HG03354 (cell line): ENCODE results near the gene RARRES1.

Source experiments
- ATAC-seq: cut with Tn5 transposase; IDR thresholded peaks from one replicate; pipeline ENCODE4 v1.9.1; 2021; ENCODE audit warnings: mild to moderate bottlenecking; ENCODE audit not compliant: unreplicated experiment, poor library complexity, severe bottlenecking

RARRES1 gene

DNA sequence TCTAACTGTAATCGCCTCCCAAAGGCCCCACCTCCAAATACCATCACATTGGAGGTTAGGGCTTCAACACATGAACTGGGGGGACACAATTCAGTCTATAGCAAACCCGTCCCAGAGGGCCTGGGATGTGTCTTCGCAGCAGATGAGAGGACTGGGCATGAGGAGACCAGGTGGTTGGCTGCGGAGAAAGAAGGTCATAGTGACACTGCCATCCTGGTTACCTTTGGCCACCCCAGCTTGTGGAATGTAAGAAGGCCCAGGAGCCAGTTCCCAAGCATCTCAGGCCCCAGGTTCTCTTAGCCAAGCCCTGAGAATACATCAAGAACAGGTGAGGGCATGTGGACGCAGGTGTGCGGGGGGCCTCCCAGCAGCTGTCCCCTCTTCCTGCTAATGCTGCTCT is 6.4 kb upstream of the RARRES1 start:
- no peak for ATAC-seq

DNA sequence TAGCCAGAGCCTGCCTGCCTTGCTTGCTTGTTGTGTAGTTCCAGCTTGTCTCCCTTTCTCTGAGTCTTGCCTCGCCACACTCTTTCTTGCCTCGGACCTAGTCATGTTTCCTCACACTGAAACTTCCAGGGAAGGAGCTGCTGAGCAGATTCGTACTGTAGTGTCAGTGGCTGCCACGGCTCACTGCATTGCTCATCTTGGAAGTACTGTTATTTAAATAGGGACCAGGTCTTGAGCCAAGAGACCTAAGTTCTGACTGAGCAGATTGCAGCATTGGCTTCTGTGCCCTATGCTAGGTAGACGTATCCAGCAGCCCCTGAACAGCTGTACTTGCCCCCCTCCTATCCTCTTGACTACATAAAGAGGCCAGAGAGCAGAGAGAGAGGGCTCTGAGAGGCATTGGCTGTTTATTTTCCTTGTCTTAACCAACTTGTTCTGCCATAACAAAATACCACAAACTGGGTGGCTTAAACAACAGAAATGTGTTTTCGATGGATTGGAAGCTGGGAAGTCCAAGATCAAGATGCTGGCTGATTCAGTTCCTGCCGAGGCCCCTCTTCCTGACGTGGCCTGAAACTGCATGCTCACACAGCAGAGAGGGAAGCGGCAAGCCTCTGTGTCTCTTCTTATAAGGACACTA is 5.8 kb upstream of the RARRES1 start:
- ATAC-seq, result no peak

DNA sequence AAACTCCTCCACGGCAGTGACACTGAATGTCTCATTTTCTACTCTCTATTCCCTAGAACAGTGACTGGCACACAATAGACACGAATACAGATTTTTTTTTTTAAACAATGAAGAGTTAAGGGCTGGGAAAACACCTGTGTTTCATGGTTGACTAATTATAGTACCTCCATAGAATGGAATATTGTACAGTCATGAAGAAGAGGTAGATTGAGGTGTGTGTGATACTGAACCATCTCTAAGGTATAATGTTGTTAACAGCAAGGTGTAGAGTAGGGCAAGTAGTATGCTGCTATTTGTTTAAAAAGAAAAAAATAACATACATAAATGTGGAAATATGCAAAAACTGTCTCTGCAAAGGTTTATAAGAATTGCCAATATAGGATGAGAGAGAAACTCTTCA is 5.2 kb upstream of the RARRES1 start:
- no peak for ATAC-seq

DNA sequence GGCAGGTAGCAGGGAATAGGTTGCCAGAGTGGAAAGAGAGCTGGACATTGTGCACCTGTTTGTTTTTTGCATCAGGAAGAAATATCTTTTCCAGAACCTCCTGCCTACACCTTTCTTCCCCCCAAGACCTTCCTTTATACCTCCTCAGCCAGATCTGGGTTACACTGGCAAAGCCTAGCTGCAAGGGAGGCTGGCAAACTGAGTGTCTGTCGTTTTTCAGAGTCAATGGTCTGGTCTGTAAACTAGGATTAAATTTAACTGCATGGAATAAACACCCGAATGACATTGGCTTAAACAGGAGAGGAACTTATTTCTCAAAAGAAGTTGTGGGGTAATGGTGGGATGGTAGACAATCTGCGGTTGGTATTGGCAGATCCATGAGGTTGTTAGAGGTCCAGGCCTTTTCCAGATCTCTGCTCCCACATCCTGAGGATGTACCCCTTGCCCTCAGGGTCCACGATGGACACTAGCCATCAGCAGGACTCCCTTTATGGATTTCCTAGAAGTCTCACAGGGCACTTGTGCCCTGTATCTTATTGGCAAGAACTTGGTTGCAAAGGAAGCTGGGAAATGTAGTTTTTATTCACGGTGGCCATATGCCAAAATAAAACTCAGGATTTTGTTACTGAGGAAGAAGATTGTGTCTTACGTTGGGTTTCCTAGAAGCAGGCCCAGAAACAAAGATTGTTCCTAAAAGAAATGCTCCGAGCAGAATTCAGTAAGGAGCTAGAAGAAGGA is 3.2 kb upstream of the RARRES1 start:
- no peak for ATAC-seq

DNA sequence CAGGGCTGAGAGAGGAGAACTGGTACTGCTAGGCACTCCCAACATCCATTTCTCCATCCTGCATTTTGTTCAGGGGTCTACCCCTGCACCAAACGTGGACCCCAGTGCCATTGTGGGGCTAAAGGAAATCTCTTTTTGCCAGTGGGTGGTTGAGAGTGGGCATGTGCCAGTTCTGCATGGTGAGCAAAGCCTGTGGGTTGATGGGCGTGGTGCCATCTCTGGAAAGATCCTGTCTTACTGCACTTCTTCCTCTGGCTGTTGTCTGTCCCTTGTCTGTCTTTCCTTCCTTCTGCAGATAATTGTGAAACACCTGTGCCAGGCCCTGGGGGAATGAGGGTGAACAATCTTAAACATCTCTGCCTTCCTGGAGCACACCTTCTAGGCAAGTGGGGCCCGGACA is 1.4 kb upstream of the RARRES1 start:
- no peak for ATAC-seq

DNA sequence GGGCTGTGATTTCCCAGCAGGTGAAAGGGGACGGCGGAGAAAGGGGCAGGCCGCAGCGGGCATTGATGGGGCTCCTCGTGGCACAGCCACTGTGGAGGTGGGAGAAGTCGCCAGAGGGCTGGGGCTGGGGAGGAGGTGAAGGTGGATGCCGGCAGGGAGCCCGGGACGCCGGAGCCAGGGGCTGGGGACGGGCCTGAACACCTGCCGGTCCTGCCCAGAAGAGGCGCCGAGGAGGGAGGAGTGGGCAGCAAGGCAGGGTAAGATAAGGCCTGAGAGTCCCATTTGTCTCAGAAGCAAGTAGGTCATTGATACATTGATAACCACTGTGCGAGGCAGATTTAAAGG is 571 bp upstream of the RARRES1 start:
- ATAC-seq, result no peak

DNA sequence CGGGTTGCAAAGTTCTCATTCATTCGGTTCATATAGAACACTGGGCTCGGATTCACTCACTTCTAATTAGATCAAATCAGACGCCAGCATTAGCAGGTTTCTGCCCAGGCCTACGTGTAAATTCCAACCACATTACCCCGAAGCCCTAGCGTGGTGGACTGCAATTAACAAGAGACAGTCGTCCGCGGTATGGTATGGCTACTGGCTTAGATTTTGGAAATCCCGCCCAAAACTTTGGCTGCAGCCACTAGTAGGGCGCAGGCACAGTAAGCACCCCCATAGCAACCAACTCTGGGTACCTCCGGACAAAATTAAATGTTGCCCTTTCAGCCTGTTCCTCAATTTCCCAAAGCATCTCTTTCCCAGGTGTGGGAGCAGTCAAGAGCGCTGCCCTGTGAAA is 771 bp downstream of the RARRES1 start:
- ATAC-seq, result no peak

DNA sequence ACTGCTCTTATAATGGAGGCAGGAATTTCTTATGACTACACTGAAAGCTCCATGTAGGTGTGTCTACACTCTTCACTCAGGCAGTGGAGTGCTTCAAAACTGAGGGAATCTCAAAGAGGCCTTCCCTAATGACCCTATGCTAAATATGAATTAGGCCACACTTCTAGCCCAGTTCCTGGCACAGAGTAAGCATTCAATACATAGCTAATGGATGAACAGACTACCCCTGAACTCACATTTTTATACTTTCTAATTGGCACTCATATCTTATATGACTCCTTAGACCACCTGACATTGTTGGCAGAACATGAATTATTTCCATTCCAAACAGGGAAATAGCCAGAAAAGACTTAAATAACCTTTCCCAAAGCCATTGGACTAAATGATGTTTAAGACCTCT is 3.4 kb downstream of the RARRES1 start:
- ATAC-seq, result no peak

DNA sequence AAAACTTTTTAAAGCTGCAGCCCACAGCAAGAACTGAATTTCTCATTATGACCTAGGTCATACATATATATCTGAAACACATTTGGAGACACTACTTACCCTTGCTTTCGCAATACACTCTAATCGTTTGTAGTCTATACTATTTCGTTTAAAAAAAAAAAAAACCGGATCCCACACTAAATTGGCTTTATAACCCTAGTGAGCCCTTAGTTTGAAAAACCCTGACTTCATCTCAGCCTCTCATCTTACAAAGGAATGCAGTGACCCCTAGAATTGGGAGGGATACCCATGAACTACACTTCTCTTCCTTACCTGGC is 4.2 kb downstream of the RARRES1 start:
- no peak for ATAC-seq

DNA sequence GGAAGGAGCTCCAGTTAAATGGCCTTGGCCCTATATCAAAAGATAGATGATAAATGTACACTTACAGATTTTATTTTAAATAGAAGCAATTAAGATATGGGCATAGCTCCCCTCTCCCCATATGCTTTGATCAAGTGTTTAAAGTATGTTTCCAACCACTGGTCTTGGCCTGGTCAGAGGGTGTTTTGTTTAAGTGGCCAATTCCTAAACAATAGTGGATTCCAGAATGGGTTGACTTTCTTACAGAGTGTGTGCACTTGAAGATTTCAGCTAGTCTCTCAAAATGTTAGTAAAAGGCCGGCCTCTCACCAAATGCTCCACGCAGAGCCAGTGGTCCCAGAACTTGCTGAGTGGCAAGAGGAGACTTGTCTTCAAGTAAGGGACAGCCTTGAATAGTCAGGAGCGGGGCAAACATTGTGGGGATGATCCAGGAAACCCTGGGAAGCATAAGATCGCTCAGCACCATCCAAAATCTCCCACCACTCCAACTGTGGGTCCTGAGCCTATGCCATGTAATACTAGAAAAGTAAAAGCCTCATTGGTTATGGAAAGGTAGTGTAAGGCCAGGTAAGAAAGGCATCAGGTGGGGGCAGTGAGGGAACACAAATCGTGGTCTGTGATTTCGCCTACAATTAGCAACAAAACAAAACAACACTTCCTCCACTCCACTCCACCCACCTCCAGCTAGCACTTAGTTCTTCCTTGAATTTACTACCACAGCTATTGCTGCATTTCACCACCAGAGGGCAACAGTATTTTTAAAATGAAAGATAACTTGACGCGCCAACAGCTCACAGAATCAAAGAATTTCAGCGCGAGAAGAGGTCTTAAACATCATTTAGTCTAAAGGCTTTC is 4.8 kb downstream of the RARRES1 start:
- peak; percentile 62 for ATAC-seq

DNA sequence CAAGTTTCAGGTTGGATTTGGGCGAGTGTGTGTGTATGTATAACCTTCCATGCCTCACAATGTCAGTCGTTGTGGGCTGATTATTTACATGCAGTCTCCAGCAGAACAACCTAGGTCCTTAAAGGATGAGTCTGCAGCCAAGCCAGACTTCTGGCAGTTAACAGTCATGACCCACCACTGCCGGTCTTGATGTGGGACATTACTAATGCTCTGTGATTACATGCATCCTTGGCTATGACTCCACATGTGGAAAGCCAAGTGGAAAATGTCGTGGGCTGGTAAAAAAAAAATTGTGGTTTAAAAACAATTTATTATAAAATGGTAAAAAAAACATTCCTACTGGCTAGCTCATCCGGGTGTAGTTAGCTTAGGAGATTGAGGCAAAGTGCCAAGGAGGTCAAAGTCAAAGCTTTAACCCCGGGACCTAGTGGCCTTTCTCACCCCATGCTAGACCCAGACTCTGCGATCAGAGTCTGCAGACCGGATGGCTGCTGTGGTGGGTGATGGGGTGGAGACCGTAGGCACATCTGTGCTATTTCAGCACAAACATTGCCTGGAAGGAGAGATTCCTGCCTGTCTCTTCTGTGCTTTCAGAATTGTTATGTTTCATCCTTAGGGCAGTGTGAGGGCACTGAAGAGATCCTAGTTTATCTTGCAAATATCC is 6.8 kb downstream of the RARRES1 start:
- no peak for ATAC-seq

DNA sequence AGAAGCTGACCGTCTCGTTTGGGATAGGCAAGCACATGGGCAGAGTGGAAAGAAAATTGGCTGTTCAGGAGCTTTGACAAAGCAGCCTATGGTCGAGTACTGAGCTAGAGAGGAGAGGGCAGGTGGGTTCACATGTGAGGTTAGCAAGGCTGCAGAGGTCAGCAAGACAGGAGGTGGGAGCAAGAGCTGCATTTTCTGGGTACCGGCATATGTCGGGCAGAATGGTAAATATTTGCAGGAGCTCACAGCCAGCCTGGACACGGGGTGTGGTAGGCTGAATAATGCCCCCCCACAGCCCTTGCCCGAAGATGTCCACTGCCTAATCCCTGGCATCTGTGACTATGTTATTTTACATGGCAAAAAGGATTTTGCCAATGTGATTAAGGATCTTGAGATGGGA is 8.3 kb downstream of the RARRES1 start:
- ATAC-seq, result no peak

DNA sequence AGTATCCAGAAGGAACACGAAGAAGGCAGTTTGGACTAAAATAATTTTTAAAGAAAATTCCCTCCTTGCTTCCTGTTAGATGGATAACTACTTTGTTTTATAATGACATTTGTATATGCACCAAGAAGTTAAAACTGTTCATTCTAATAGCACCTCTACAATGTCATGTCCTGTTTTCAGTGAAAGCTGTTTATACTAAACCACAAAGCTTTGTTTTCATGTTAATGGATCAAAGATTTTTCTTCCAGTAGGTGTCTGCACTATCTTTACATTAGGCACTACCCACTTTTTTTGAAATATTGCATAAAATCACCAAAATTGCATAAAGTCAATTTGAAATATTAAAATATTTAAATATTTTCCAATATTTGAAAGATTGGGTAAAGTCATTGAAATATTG is 10.1 kb downstream of the RARRES1 start:
- no peak for ATAC-seq

DNA sequence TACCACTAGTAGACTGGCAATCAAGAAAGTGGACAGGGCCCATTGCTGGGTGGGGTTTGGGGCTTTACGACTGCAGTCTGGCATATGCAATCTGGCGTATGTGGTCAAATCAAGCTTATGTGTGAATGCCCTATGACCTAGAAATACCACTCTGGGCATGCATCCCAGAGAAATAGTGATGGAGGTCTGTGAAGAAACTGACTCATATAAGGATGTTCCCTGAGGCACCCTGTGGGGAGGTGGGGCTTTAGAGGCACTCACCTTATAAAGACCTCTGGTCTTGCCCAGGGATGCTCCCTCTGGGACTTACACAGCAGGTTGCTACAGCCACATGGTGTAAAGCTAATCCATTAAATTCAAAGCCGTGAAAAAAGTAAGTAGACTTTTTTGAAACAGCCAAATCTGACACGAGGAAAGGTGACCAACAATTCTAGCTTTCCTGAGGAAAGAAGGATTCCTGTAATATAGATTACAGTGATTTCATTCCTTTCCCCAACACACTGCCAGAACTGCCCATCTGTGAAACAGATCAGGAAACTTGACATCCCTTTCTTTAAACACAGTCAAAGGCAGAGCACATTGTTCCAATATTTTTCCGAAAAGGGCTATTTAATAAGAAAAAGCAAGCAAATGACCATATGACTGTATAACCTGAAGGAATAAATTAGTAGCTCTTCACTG is 13.6 kb downstream of the RARRES1 start:
- no peak for ATAC-seq

DNA sequence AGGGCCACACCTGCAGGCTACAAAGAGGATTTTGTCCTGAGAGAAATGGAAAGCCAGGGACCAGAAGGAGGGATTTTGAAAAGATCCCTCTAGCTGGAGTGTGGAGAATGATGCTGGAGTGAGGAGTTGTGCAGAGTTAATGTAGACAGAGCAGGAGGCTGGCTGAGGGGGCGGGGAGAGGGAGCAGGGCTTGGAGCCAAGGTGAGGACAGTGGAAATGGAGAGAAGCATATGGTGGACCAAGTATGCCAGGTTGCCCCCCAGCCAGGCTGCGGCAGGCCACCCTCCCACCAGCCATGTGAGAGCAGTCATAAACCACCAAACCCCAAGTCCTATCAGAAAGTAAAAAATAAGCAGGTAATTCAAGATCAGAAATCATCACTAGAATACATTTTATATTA is 14.7 kb downstream of the RARRES1 start:
- no peak for ATAC-seq

DNA sequence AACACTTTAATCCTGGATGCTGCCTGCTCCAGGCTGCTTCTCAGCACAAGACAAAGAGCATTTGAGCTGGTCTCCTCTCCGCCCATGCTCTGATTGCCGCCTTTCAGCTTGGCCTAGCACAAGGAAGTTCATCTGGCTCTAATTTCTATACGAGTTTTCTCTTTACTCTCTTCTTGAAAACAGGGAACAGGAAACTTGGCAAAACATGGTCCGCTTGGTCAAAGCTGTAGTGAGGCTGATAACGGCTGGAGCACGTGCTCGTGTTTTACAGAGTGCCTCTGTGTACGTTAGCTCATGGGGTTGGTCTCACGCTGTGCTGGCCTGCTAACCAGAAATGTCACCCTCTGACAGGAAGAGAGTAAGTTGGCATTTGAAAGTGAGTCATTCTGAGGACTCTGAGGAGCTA is 19.2 kb downstream of the RARRES1 start:
- ATAC-seq, result no peak

DNA sequence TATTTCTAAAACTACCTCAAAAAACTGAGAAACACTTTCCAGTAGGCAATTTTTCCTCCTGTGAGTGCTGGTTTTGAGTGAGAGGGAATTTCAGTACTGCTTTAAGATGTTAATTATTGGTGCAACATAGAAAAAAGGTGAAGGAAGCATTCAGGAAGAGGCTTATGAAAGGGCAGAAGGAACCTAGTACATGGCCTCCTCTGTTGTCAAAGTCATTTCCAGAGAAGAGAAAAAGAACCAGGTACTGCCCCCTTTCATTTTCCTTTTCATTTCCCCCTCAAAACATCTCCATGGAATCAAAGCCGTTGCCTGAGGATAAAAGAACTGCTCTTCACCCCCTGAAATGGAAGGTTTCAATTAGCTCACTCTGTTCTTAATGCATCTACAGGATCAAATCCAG is 19.8 kb downstream of the RARRES1 start:
- no peak for ATAC-seq

DNA sequence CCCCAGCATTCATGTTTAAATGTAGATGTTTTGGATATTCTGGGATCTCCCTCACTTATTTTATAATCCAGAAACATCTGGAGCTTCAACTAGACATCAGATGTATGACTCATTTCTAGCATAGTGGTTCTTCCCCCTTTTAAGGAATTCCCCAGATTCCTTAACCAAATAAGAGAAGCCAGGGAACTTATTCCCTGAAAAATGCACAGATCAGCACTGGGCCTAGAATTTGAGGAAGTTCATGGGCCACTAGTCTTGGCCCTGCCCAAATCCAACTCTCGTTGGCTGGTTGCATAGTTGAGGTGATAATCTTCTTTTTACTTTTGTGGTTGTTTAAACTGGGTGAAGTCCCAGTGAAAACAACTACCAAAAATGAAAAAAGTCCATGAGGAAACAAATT is 20.4 kb downstream of the RARRES1 start:
- ATAC-seq, result no peak

DNA sequence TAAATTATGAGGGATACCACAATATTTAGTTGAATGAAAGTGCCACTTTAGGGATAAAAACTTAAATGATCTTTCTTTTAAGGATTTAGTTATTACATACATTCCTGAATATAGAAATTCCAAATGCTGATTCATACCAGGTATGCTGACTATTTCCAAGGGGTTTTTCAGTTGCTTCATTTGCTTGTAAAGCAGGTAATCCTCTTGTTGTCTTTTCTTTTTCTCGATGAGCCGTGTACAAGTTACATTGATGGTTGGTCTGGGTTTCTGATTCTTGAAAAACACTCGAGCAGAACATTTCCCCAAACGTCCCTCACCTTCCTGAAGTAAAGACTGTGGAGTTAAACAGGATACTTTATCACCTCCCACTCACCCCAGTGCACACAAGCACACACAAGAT is 21.7 kb downstream of the RARRES1 start:
- no peak for ATAC-seq

DNA sequence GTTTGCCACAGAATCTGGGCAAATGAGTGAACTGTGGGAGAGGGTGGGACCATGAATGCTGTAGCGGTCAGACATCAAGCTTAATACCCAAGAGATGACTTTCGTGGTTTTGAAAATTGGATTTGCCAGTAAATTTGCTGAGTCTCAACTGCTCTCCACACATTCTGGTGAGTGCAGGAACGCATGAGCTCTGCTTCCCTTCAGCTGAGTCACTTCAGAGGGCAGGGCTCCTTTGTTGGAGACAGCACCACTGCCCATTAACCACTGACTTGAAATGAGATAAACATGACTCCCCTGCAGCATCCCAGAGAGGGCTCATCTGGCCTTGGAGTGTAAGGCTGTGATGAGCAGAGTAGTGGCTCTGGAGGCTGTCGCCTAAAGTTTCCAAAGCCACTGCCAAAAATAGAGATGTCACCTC is 22.6 kb downstream of the RARRES1 start:
- ATAC-seq, result no peak
